Panc1 (cell line): ENCODE results near the gene MROH7. TPM values are rescaled to one million over a fixed set of nuclear protein-coding genes. Genes with fewer than 3 reads are reported as not detected.

ENCODE experiments used
- ATAC-seq: fragments of 200-7000 bp; cut with Tn5 transposase; 2 replicates; pipeline ENCODE4 v1.9.1; 2020; ENCODE audit warnings: mild to moderate bottlenecking, moderate library complexity
- BruUV-seq: library from RNA; stranded (reverse); fragments of 400-500 nt; replicated peaks from 2 replicates; lab custom pipeline; 2021; lab: Mats Ljungman, UMichigan
- CTCF ChIA-PET: fragments of 300-600 bp; sonication (Branson Sonifier 250); formaldehyde crosslinking; loops from one replicate; lab custom pipeline; 2022; ENCODE audit warnings: antibody characterized with exemption; lab: Charles Lee
- POLR2A ChIA-PET: fragments of 300-600 bp; sonication (Branson Sonifier 250); formaldehyde crosslinking; loops from one replicate; lab custom pipeline; 2022; ENCODE audit warnings: antibody characterized with exemption; lab: Charles Lee
- DNase-seq: peaks from one replicate; pipeline ENCODE4 v3.0.0-alpha.2; 2010; ENCODE audit warnings: low read depth, low spot score
- H3K27ac ChIP-seq: 2 replicates; pipeline ENCODE4 v1.5.1; 2011; ENCODE audit warnings: mild to moderate bottlenecking, low read length, inconsistent platforms
- H3K27me3 ChIP-seq: fragments of 200-500 bp; sonication (Bioruptor generic); 2 replicates; pipeline ENCODE4 v1.6.0; 2014; ENCODE audit warnings: low read length, inconsistent platforms; ENCODE audit not compliant: control insufficient read depth, insufficient read depth
- H3K36me3 ChIP-seq: fragments of 200-500 bp; sonication (Bioruptor generic); 2 replicates; pipeline ENCODE4 v1.5.1; 2014; ENCODE audit warnings: inconsistent platforms, mild to moderate bottlenecking, low read length, moderate library complexity; ENCODE audit not compliant: control insufficient read depth, insufficient read depth
- H3K4me1 ChIP-seq: 2 replicates; pipeline ENCODE4 v1.5.1; 2011; ENCODE audit warnings: inconsistent platforms, mild to moderate bottlenecking, low read length, moderate library complexity; ENCODE audit not compliant: control insufficient read depth, insufficient read depth
- H3K4me3 ChIP-seq, 2 experiments: 2 replicates each; pipeline ENCODE4 v1.5.1; 2011 to 2012; ENCODE audit warnings: low read depth in 2 of 2, low read length in 2 of 2, mild to moderate bottlenecking in 2 of 2, inconsistent platforms in 1 of 2, moderate library complexity in 1 of 2
- H3K9me3 ChIP-seq: fragments of 200-500 bp; sonication (Bioruptor generic); 2 replicates; pipeline ENCODE4 v1.5.1; 2014; ENCODE audit warnings: low read depth, mild to moderate bottlenecking, inconsistent platforms, low read length, moderate library complexity; ENCODE audit not compliant: control insufficient read depth, insufficient read depth
- CTCF ChIP-seq: fragments of 450-650 bp; IDR thresholded peaks from 2 replicates; pipeline ENCODE4 v1.5.1; 2017; ENCODE audit warnings: mild to moderate bottlenecking
- POLR2AphosphoS5 ChIP-seq: IDR thresholded peaks from 2 replicates; pipeline ENCODE4 v1.6.1; 2012; ENCODE audit warnings: mild to moderate bottlenecking, low read depth, low read length, moderate library complexity
- SIN3A ChIP-seq: IDR thresholded peaks from 2 replicates; pipeline ENCODE4 v1.6.1; 2012; ENCODE audit warnings: low read depth, mild to moderate bottlenecking, low read length, moderate library complexity, borderline replicate concordance; ENCODE audit not compliant: insufficient read depth
- TCF7L2 ChIP-seq: IDR thresholded peaks from 2 replicates; pipeline ENCODE4 v1.6.1; 2011; ENCODE audit warnings: mild to moderate bottlenecking, low read depth, low read length, inconsistent platforms
- in situ Hi-C: cut with HindIII; loops from 2 replicates; pipeline ENCODE4 v1.10.0; 2016; ENCODE audit warnings: low sequenced_read_pairs, low pct_unique_long_range_greater_than_20kb
- intact Hi-C: fragments of 100-400 bp; cut with micrococcal nuclease; formaldehyde crosslinking; loops from one replicate; pipeline ENCODE4 v1.10.0; 2022; ENCODE audit not compliant: unreplicated experiment
- total RNA-seq: library from RNA; stranded (reverse); gene quantifications from one replicate; pipeline ENCODE4 v1.2.1, GENCODE V29; 2021; ENCODE audit not compliant: unreplicated experiment
- TF ChIP-seq, protein P1 (sequence below), 2 experiments: IDR thresholded peaks; 2 replicates each; pipeline ENCODE4 v1.6.1; 2011 to 2012; ENCODE audit warnings: low read depth in 2 of 2, control low read depth in 1 of 2, low read length in 1 of 2, mild to moderate bottlenecking in 1 of 2, moderate library complexity in 1 of 2; ENCODE audit not compliant: insufficient read depth in 1 of 2

Gene MROH7
- total RNA-seq, 1 experiment from 2014 or later, result not detected

GRCh38 chr1:54710841-54711240 lies 69.3 kb downstream of the MROH7 start:
- ChIA-PET POLR2A (no interaction called here), CTCF (no interaction called here)
- no peak for TF ChIP-seq TCF7L2
- TF ChIP-seq POLR2AphosphoS5, result no peak
- TF ChIP-seq, protein P1, sequence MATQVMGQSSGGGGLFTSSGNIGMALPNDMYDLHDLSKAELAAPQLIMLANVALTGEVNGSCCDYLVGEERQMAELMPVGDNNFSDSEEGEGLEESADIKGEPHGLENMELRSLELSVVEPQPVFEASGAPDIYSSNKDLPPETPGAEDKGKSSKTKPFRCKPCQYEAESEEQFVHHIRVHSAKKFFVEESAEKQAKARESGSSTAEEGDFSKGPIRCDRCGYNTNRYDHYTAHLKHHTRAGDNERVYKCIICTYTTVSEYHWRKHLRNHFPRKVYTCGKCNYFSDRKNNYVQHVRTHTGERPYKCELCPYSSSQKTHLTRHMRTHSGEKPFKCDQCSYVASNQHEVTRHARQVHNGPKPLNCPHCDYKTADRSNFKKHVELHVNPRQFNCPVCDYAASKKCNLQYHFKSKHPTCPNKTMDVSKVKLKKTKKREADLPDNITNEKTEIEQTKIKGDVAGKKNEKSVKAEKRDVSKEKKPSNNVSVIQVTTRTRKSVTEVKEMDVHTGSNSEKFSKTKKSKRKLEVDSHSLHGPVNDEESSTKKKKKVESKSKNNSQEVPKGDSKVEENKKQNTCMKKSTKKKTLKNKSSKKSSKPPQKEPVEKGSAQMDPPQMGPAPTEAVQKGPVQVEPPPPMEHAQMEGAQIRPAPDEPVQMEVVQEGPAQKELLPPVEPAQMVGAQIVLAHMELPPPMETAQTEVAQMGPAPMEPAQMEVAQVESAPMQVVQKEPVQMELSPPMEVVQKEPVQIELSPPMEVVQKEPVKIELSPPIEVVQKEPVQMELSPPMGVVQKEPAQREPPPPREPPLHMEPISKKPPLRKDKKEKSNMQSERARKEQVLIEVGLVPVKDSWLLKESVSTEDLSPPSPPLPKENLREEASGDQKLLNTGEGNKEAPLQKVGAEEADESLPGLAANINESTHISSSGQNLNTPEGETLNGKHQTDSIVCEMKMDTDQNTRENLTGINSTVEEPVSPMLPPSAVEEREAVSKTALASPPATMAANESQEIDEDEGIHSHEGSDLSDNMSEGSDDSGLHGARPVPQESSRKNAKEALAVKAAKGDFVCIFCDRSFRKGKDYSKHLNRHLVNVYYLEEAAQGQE (IDR thresholded peaks at IDR 0.05; ENCODE audit: insufficient read depth in 1 of 2, low read depth in 2 of 2, low read length in 1 of 2), result no peak
- no peak for TF ChIP-seq CTCF
- Histone ChIP-seq H3K4me1 (0 out of 2 replicates have a peak, but pooled peaks cover 5% of the 10 kb centered on the region), H3K27me3 (peaks cover 5% of the 10 kb centered on the region), H3K9me3 (no peaks in the 10 kb centered on the region), H3K36me3 (no peaks in the 10 kb centered on the region), H3K27ac (no peak overlapping the region), H3K4me3 (no peak overlapping the region)
- BruUV-seq, result no TSS peak
- in situ Hi-C loops (no loop called here), intact Hi-C loops (no loop called here)
- no peak for DNase-seq
- ATAC-seq, result no peak

GRCh38 chr1:54711536-54711935 lies 70.0 kb downstream of the MROH7 start:
- no TSS peak for BruUV-seq
- peaks cover 7% of the 10 kb centered on the region; the same call in 1 of the 2 replicates for H3K4me1 ChIP-seq
- H3K4me3 ChIP-seq, result no peak overlapping the region
- ChIA-PET POLR2A (interaction anchor here (0.7 kb wide), 1 partner anchor 15 kb away, joined by 16 read pairs; no protein-coding TSS in a partner anchor), CTCF (no interaction called here)
- intact Hi-C loops, result no loop called here
- TF ChIP-seq TCF7L2, result no peak
- TF ChIP-seq POLR2AphosphoS5, result no peak
- TF ChIP-seq, protein P1 (IDR thresholded peaks at IDR 0.05; ENCODE audit: insufficient read depth in 1 of 2, low read depth in 2 of 2, low read length in 1 of 2), result no peak
- TF ChIP-seq SIN3A, result no peak
- TF ChIP-seq CTCF, result no peak
- DNase-seq (no peak), ATAC-seq (no peak)
- H3K27me3 ChIP-seq, result peaks cover 5% of the 10 kb centered on the region
- no peaks in the 10 kb centered on the region for H3K36me3 ChIP-seq
- in situ Hi-C loops, result no loop called here
- no peak overlapping the region for H3K27ac ChIP-seq
- no peaks in the 10 kb centered on the region for H3K9me3 ChIP-seq
